ENCODE measurements around the gene PCYOX1L. TPM values are rescaled to one million over a fixed set of nuclear protein-coding genes. Genes with fewer than 3 reads are reported as not detected.

PCYOX1L gene
- total RNA-seq, 1 experiment from 2014 or later = 8.3 TPM

DNA sequence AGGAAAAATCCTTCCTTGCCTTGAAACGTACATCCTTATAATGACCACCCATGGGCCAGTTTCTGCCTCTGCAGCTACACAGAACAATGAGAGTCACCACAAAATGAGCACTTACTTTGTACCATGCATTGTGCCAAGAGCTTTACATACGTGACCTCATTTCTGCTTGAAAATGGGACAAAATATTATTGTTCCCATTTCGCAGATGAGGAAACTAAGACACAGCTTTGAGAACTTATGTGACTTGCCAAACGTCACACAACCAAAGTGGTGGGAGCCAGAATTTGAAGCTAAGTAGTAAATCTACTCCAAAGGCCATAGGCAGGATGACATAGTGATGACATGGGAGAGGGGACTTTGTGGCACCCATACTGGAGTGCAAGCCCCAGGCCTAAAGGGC lies 47.4 kb upstream of the PCYOX1L start:
- Histone ChIP-seq H3K27ac (no peak overlapping the region), H3K79me2 (ENCODE audit: low read depth) (no peaks in the 10 kb centered on the region), H3K27me3 (ENCODE audit: insufficient read depth, low read depth) (no peaks in the 10 kb centered on the region), H3K9me2 (ENCODE audit: insufficient read depth) (no peaks in the 10 kb centered on the region), H4K20me1 (ENCODE audit: insufficient read depth) (no peaks in the 10 kb centered on the region), H3K4me1 (replicated peaks; ENCODE audit: insufficient read depth) (no peaks in the 10 kb centered on the region), H2AFZ (no peak overlapping the region), H3K9me3 (ENCODE audit: insufficient read depth, low read depth) (no peaks in the 10 kb centered on the region), H3K36me3 (ENCODE audit: low read depth) (no peaks in the 10 kb centered on the region), H3K4me3 (no peak overlapping the region), H3K4me2 (no peak overlapping the region), H3F3A (ENCODE audit: insufficient read depth, low read depth) (0 out of 2 replicates have a peak, but pooled peaks cover 3% of the 10 kb centered on the region)
- TF ChIP-seq, protein P1, sequence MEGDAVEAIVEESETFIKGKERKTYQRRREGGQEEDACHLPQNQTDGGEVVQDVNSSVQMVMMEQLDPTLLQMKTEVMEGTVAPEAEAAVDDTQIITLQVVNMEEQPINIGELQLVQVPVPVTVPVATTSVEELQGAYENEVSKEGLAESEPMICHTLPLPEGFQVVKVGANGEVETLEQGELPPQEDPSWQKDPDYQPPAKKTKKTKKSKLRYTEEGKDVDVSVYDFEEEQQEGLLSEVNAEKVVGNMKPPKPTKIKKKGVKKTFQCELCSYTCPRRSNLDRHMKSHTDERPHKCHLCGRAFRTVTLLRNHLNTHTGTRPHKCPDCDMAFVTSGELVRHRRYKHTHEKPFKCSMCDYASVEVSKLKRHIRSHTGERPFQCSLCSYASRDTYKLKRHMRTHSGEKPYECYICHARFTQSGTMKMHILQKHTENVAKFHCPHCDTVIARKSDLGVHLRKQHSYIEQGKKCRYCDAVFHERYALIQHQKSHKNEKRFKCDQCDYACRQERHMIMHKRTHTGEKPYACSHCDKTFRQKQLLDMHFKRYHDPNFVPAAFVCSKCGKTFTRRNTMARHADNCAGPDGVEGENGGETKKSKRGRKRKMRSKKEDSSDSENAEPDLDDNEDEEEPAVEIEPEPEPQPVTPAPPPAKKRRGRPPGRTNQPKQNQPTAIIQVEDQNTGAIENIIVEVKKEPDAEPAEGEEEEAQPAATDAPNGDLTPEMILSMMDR (conservative IDR thresholded peaks at IDR 0.05) = no peak
- no peak for DNase-seq
- POLR2A ChIA-PET (ENCODE audit: unreplicated experiment) = no interaction called here
- intact Hi-C loops (cut with micrococcal nuclease; ENCODE audit: unreplicated experiment) = no loop called here
- BruUV-seq (replicated peaks) = no TSS peak
- CTCF ChIA-PET = no interaction called here

DNA sequence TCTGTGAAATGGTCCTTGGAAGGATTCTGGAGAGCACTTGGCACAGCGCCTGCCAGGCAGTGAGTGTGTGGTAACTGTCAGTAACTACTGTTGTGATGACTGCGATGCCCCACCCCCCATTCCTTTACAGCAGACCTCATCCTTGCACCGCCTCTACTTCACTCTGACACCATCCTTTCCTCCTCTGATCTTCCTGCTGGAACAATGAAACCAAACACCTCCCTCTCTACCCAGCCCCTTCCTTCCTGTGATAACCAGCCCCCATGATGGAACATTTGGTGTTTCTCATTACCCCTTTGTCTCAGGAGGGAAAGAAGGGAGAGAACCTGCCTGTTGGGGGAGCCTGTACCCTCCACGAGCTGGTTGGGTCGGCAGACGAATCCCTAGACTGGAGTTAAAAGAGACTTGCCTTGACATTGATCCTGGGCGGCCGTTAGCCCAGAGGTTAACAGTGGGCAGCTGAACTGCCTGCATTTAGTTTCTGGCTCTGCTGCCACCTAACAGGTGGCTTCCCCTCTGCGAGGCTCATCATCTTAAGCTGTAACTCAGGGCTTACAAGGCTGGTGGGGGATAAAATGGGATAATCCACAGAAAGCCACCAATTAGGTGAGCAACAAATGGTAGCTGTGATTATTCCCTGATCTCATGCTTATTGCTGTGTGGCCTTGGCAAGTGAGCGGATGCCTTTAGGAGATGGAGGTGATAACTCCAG lies 46.7 kb upstream of the PCYOX1L start:
- Histone ChIP-seq H3K4me3 (no peak overlapping the region), H4K20me1 (ENCODE audit: insufficient read depth) (no peaks in the 10 kb centered on the region), H3K4me2 (no peak overlapping the region), H3K4me1 (replicated peaks; ENCODE audit: insufficient read depth) (no peaks in the 10 kb centered on the region), H3K36me3 (ENCODE audit: low read depth) (no peaks in the 10 kb centered on the region), H2AFZ (no peak overlapping the region), H3K27me3 (ENCODE audit: insufficient read depth, low read depth) (no peaks in the 10 kb centered on the region), H3F3A (ENCODE audit: insufficient read depth, low read depth) (0 out of 2 replicates have a peak, but pooled peaks cover 3% of the 10 kb centered on the region), H3K79me2 (ENCODE audit: low read depth) (no peaks in the 10 kb centered on the region), H3K27ac (no peak overlapping the region), H3K9me3 (ENCODE audit: insufficient read depth, low read depth) (no peaks in the 10 kb centered on the region), H3K9me2 (ENCODE audit: insufficient read depth) (no peaks in the 10 kb centered on the region)
- TF ChIP-seq, protein P1 (conservative IDR thresholded peaks at IDR 0.05) = no peak
- no peak for DNase-seq
- BruUV-seq (replicated peaks) = no TSS peak
- intact Hi-C loops (cut with micrococcal nuclease; ENCODE audit: unreplicated experiment) = no loop called here
- ChIA-PET CTCF (no interaction called here), POLR2A (ENCODE audit: unreplicated experiment) (no interaction called here)

DNA sequence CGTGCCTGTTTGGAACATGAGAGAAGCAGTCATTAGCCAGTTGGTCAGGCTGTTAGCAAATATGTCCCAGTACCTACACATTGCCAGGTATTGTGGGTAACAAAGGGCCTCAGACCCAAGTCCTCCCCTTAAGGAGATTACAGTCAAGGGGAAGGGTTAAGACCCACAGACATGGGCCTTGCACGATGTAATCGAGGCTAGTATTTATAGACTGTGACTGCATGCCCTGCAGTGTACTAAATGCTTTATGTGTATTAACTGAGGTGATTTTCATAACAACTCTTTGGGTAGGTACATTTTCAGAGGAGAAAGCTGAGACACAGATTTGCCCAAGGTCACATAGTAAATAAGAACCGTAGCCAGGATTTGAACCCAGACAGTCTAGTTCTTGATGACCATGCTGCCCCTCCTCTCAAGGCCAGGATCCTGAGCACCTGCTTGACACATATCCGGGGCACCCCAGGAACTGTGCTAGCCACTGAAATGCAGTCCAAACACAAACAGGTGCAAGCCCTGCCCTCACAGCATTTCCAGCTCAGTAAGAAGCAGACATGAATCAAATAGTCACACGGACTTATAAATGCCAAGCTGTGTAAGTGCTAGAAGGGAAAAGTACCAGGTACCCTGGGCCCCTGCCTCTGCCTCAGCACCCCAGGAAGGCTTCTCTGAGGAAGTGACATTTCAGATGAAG lies 44.5 kb upstream of the PCYOX1L start:
- H3K27ac ChIP-seq = no peak overlapping the region
- H3K9me2 ChIP-seq (ENCODE audit: insufficient read depth) = no peaks in the 10 kb centered on the region
- TF ChIP-seq, protein P1 (conservative IDR thresholded peaks at IDR 0.05) = no peak
- TF ChIP-seq EZH2 (IDR thresholded peaks at IDR 0.05; ENCODE audit: low read depth) = no peak
- no peaks in the 10 kb centered on the region for H3K27me3 ChIP-seq (ENCODE audit: insufficient read depth, low read depth)
- DNase-seq = no peak
- H4K20me1 ChIP-seq (ENCODE audit: insufficient read depth) = no peaks in the 10 kb centered on the region
- intact Hi-C loops (cut with micrococcal nuclease; ENCODE audit: unreplicated experiment) = no loop called here
- H3K36me3 ChIP-seq (ENCODE audit: low read depth) = no peaks in the 10 kb centered on the region
- no TSS peak for BruUV-seq (replicated peaks)
- 0 out of 2 replicates have a peak, but pooled peaks cover 3% of the 10 kb centered on the region for H3F3A ChIP-seq (ENCODE audit: insufficient read depth, low read depth)
- H2AFZ ChIP-seq = no peak overlapping the region
- H3K4me3 ChIP-seq = no peak overlapping the region
- H3K4me1 ChIP-seq (replicated peaks; ENCODE audit: insufficient read depth) = no peaks in the 10 kb centered on the region
- no peaks in the 10 kb centered on the region for H3K79me2 ChIP-seq (ENCODE audit: low read depth)
- CTCF ChIA-PET = interaction anchor here (0.6 kb wide), 1 partner anchor 11 kb away, joined by 7 read pairs; no protein-coding TSS in a partner anchor
- no peak overlapping the region for H3K4me2 ChIP-seq
- H3K9me3 ChIP-seq (ENCODE audit: insufficient read depth, low read depth) = no peaks in the 10 kb centered on the region
- POLR2A ChIA-PET (ENCODE audit: unreplicated experiment) = no interaction called here

Data from PC-9 (cell line).